ENCODE data around the gene CRLF1.

The CRLF1 gene

DNA sequence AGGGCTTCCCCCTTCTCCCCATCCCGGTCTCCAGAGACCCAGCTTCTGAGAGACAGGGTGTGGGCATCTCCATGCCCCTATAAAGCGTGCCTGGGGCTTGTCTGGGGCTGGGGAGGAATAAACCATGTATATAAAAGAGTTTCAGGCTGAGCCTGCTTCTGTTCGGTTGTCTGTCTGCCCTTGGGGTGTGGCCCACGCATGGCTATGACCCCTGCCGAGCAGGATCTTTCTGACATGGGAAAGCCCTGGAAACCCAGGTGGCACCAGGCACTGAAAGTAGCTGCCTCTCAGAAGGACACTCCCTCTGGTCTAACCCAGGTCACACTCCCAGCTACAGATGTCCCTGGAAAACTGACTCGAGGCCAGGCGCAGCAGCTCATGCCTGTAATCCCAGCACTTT lies 14.3 kb upstream of the CRLF1 start:
- no peaks in the 10 kb centered on the region for H3K4me1 Mint-ChIP-seq (ENCODE audit: low read depth)
- no peaks in the 10 kb centered on the region for H3K9me3 Mint-ChIP-seq
- intact Hi-C loops (cut with micrococcal nuclease) = no loop called here
- no peak overlapping the region for H3K27ac Mint-ChIP-seq
- no peaks in the 10 kb centered on the region for H3K36me3 Mint-ChIP-seq (ENCODE audit: low read depth)
- no peak overlapping the region for H3K4me3 Mint-ChIP-seq
- H3K27me3 Mint-ChIP-seq = peaks cover 61% of the 10 kb centered on the region

- Mint-ChIP-seq H3K4me1 (ENCODE audit: low read depth) (no peaks in the 10 kb centered on the region), H3K36me3 (ENCODE audit: low read depth) (no peaks in the 10 kb centered on the region), H3K27me3 (peaks cover 61% of the 10 kb centered on the region), H3K9me3 (no peaks in the 10 kb centered on the region), H3K27ac (no peak overlapping the region), H3K4me3 (no peak overlapping the region)
- intact Hi-C loops (cut with micrococcal nuclease) = no loop called here
These were observed 13.7 kb upstream of the CRLF1 start for GRCh38 chr19:18620311-18620710.

DNA sequence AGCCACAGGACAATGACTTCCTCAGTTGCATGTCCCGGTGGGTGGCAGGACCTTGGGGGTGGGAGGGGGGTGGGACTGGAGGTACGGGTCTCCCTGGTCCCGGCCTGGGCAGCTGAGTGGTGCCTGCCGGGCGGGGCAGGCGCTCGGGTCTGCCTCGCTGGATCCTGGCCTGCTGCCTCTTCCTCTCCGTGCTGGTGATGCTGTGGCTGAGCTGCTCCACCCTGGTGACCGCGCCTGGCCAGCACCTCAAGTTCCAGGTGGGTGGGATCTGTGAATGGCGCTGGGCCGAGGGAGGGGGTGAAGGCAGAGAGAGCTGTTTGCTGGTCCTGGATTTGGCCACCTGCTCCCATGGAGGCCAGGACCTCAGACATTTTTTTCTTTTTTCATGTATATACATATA lies 11.6 kb upstream of the CRLF1 start:
- H3K4me1 Mint-ChIP-seq (ENCODE audit: low read depth) = peaks cover 5% of the 10 kb centered on the region
- H3K27ac Mint-ChIP-seq = no peak overlapping the region
- H3K36me3 Mint-ChIP-seq (ENCODE audit: low read depth) = no peaks in the 10 kb centered on the region
- no peak overlapping the region for H3K4me3 Mint-ChIP-seq
- peaks cover 77% of the 10 kb centered on the region for H3K27me3 Mint-ChIP-seq
- intact Hi-C loops (cut with micrococcal nuclease) = no loop called here
- H3K9me3 Mint-ChIP-seq = no peaks in the 10 kb centered on the region

- intact Hi-C loops (cut with micrococcal nuclease) = no loop called here
- no peak overlapping the region for H3K27ac Mint-ChIP-seq
- H3K27me3 Mint-ChIP-seq = peaks cover 76% of the 10 kb centered on the region
- H3K4me1 Mint-ChIP-seq (ENCODE audit: low read depth) = peaks cover 9% of the 10 kb centered on the region
- no peaks in the 10 kb centered on the region for H3K36me3 Mint-ChIP-seq (ENCODE audit: low read depth)
- H3K4me3 Mint-ChIP-seq = no peak overlapping the region
- no peaks in the 10 kb centered on the region for H3K9me3 Mint-ChIP-seq
These were observed 11.0 kb upstream of the CRLF1 start for GRCh38 chr19:18617562-18617961.

- H3K4me3 Mint-ChIP-seq = no peak overlapping the region
These were observed 9.4 kb upstream of the CRLF1 start for GRCh38 chr19:18616023-18616422.

DNA sequence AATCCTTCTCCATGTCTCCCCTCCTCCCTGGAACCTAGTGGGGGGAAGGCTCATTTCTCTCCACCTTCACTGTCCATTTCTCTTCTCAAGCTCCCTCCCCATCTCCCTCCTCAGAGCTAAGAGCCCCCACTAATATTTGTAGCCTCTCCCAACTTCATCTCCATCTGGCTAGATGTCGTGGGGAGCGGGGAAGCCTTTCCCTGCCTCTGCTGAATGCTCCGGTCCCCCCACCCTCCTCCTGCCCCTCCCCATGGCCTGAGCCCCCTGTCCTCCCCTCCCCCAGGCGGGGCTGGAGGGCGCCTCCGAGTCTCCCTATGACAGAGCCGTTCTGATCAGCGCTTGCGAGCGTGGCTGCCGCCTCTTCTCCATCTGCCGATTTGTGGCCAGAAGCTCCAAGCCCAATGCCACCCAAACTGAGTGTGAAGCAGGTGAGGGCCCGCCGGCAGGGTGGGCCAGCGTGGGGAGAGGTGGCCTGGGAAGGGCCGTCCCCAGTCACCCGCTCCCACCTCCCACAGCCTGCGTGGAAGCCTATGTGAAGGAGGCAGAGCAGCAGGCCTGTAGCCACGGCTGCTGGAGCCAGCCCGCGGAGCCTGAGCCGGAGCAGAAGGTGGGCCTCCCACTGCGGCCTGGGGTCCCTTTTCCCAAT lies 7.1 kb upstream of the CRLF1 start:
- no peak overlapping the region for H3K27ac Mint-ChIP-seq
- H3K27me3 Mint-ChIP-seq = peaks cover 89% of the 10 kb centered on the region
- no peaks in the 10 kb centered on the region for H3K36me3 Mint-ChIP-seq (ENCODE audit: low read depth)
- H3K4me3 Mint-ChIP-seq = no peak overlapping the region
- no peaks in the 10 kb centered on the region for H3K9me3 Mint-ChIP-seq
- H3K4me1 Mint-ChIP-seq (ENCODE audit: low read depth) = peaks cover 21% of the 10 kb centered on the region
- intact Hi-C loops (cut with micrococcal nuclease) = no loop called here

More at GRCh38 chr19:18616023-18616422, 9.4 kb upstream of the CRLF1 start:
- Mint-ChIP-seq H3K9me3 (no peaks in the 10 kb centered on the region), H3K27ac (no peak overlapping the region), H3K27me3 (peaks cover 84% of the 10 kb centered on the region), H3K36me3 (ENCODE audit: low read depth) (no peaks in the 10 kb centered on the region), H3K4me1 (ENCODE audit: low read depth) (peaks cover 19% of the 10 kb centered on the region)
- intact Hi-C loops (cut with micrococcal nuclease) = no loop called here

GRCh38 chr19:18612772-18613588 lies 6.4 kb upstream of the CRLF1 start, which contains the start of gene TMEM59L:
Gene TMEM59L, plus strand, starts transcription at chr19:18612870. Its CDS starts 89 bp downstream, at chr19:18612959.
- no peak within 1 kb of the TSS for H3K27ac Mint-ChIP-seq
- H3K4me3 Mint-ChIP-seq = no peak within 1 kb of the TSS
- H3K9me3 Mint-ChIP-seq = no peaks in the 10 kb centered on the region
- no peaks in the 10 kb centered on the region for H3K36me3 Mint-ChIP-seq (ENCODE audit: low read depth)
- peaks cover 21% of the 10 kb centered on the region for H3K4me1 Mint-ChIP-seq (ENCODE audit: low read depth)
- intact Hi-C loops (cut with micrococcal nuclease) = no loop called here
- H3K27me3 Mint-ChIP-seq = peaks cover 96% of the 10 kb centered on the region

GRCh38 chr19:18612051-18612771 lies 5.6 kb upstream of the CRLF1 start:
- intact Hi-C loops (cut with micrococcal nuclease) = no loop called here
- no peaks in the 10 kb centered on the region for H3K9me3 Mint-ChIP-seq

DNA sequence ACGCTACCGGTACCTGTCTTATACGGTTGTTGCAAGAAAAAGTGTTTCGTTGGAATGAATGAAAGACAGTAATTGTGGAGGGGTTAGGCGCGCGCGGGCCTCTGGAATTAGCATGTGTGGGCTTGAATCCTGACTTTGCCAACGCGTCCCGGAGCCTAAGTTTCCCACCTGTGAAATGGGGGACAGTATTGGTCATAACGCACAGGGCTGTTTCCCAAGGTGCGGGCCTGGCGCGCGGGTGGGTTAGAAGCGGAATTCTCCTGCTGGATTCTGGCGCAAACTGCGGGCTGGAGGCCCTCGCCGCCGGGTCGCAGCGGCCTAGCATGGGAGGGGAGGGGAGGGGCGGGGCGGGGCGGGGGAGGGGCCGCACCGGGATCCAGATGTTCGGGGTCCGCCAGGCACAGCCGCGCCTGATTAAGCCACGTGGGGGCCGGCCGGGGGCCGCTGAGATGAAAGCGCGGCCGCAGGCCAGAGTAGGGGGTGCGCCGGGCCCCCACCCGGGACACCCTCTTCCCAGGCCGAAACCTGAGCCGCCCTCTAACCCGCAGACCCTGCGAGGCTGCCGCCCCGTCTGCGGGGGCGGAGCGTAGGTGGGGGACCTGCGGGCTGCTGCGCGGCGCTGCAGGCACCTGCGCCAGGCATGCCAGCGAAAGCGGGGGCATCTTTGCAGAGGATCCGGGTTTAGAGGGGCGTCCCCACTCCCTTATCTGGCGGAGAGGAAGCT lies 4.9 kb upstream of the CRLF1 start:
- Mint-ChIP-seq H3K27me3 (peaks cover 93% of the 10 kb centered on the region), H3K4me1 (ENCODE audit: low read depth) (peaks cover 31% of the 10 kb centered on the region), H3K27ac (no peak overlapping the region)

More at GRCh38 chr19:18612051-18612771, 5.6 kb upstream of the CRLF1 start:
- no peak overlapping the region for H3K27ac Mint-ChIP-seq
- no peak overlapping the region for H3K4me3 Mint-ChIP-seq
- H3K27me3 Mint-ChIP-seq = peaks cover 96% of the 10 kb centered on the region
- H3K36me3 Mint-ChIP-seq (ENCODE audit: low read depth) = no peaks in the 10 kb centered on the region
- peaks cover 29% of the 10 kb centered on the region for H3K4me1 Mint-ChIP-seq (ENCODE audit: low read depth)

DNA sequence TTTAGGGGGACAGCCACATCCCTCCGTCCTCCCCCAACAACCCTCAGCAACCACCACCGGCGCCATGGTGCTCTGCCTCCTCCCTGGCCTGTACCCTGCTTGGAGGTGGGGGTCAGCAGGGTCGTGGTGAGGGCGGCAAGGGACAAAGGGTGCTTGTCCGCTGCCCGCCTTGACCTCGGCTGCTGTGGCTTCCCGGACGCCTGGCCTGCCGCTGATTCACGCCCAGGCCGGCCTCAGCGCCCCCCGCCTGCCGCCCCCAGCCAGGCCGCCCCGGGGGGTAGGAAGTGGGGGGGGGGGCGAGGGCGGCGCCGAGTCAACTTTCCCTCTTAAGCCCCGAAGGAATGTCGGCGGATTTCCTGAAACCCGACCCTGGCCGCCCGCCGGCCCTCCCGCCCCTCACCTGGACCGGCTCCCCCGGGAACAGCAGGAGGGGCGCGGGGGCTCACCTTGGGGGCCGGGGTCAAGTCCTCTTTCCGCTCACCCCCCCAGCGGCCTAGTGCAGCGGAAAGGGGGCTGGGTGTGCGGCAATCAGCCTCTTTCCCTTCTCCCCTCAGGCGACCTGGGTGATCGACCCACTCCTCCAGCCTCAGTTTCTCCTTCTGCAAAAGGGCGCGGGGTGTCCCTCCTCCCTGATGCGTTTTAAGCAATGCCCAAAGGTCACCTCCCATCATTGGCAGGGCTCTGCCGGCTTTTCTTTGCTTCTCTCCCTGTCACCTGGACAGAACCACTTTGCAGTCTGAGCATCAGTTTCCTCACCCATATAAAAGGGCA lies 4.1 kb upstream of the CRLF1 start:
- peaks cover 31% of the 10 kb centered on the region for H3K4me1 Mint-ChIP-seq (ENCODE audit: low read depth)
- peaks cover 86% of the 10 kb centered on the region for H3K27me3 Mint-ChIP-seq
- no peak overlapping the region for H3K27ac Mint-ChIP-seq
- H3K4me3 Mint-ChIP-seq = no peak overlapping the region
- intact Hi-C loops (cut with micrococcal nuclease) = no loop called here
- no peaks in the 10 kb centered on the region for H3K36me3 Mint-ChIP-seq (ENCODE audit: low read depth)
- H3K9me3 Mint-ChIP-seq = no peaks in the 10 kb centered on the region

More for the DNA sequence above, 4.9 kb upstream of the CRLF1 start:
- Mint-ChIP-seq H3K4me3 (no peak overlapping the region), H3K36me3 (ENCODE audit: low read depth) (no peaks in the 10 kb centered on the region), H3K9me3 (no peaks in the 10 kb centered on the region)
- intact Hi-C loops (cut with micrococcal nuclease) = no loop called here

DNA sequence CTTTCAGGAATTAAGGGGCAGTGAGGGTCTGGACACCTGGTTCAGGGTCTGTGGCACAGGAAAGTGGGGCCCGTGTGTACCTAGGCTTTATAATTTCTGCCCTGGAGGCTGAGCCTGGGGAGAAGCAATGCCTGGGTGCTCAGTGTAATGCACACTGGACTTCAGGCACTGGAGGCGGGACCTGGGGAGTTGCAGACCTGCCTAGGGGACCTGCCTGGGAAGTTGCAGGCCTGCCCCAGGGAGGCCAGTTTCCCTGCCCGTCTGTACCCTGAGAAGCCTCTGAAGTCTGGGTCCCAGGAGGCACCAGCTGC lies 3.6 kb upstream of the CRLF1 start:
- peaks cover 31% of the 10 kb centered on the region for H3K4me1 Mint-ChIP-seq (ENCODE audit: low read depth)
- peaks cover 86% of the 10 kb centered on the region for H3K27me3 Mint-ChIP-seq
- no peak overlapping the region for H3K4me3 Mint-ChIP-seq
- intact Hi-C loops (cut with micrococcal nuclease) = no loop called here
- no peaks in the 10 kb centered on the region for H3K9me3 Mint-ChIP-seq
- no peaks in the 10 kb centered on the region for H3K36me3 Mint-ChIP-seq (ENCODE audit: low read depth)
- no peak overlapping the region for H3K27ac Mint-ChIP-seq

DNA sequence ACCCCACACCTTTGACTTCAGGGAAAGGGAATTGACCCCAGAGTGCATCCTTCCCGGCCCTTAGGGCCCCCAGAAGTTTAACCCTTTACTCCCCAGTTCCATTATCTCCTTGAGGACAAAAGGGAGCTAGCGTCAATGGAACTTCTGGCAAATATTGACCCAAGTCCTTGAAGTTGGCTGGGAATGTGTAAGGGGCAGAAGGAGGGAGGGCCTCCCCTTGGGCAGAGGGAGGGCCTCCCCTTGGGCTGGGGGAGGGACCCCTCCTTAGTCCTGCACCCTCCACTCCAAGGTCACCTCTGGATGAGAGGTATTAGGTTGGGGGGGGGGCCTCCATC lies 3.1 kb upstream of the CRLF1 start:
- no peaks in the 10 kb centered on the region for H3K9me3 Mint-ChIP-seq
- H3K4me3 Mint-ChIP-seq = no peak overlapping the region
- H3K27me3 Mint-ChIP-seq = peaks cover 86% of the 10 kb centered on the region
- intact Hi-C loops (cut with micrococcal nuclease) = no loop called here
- no peaks in the 10 kb centered on the region for H3K36me3 Mint-ChIP-seq (ENCODE audit: low read depth)
- H3K27ac Mint-ChIP-seq = no peak overlapping the region
- H3K4me1 Mint-ChIP-seq (ENCODE audit: low read depth) = peaks cover 31% of the 10 kb centered on the region
